Keratinocyte (primary cell): ENCODE data around the gene BAHD1. TPM values are rescaled to one million over a fixed set of nuclear protein-coding genes. Genes with fewer than 3 reads are reported as not detected.

Experiments
- DNase-seq: peaks from one replicate; pipeline ENCODE4 v3.0.0-alpha.2; 2011; ENCODE audit warnings: low read depth, missing footprints, low spot score
- FAIRE-seq: peaks from 2 replicates; lab custom pipeline; 2011; peaks lifted over from hg19 to GRCh38; lab: Jason Lieb, UNC
- H2AFZ ChIP-seq: 2 replicates; pipeline ENCODE4 v1.6.0; 2012; ENCODE audit warnings: low read length, control low read depth, inconsistent platforms; ENCODE audit not compliant: control insufficient read depth
- H3K27ac ChIP-seq: 2 replicates; pipeline ENCODE4 v1.5.1; 2011; ENCODE audit warnings: low read length; ENCODE audit not compliant: control insufficient read depth, insufficient read depth
- H3K27me3 ChIP-seq: 3 replicates; pipeline ENCODE4 v1.6.0; 2011; ENCODE audit warnings: low read length; ENCODE audit not compliant: control insufficient read depth, insufficient read depth; ENCODE audit errors: extremely low read depth
- H3K36me3 ChIP-seq, 2 experiments: 2 replicates in 1 of 2; 3 replicates in 1 of 2; pipeline ENCODE4 v1.5.1; 2011; ENCODE audit warnings: low read length in 2 of 2, mild to moderate bottlenecking in 1 of 2; ENCODE audit not compliant: control insufficient read depth in 2 of 2, insufficient read depth in 2 of 2; ENCODE audit errors: extremely low read depth in 1 of 2
- H3K4me1 ChIP-seq: 3 replicates; pipeline ENCODE4 v1.5.1; 2011; ENCODE audit warnings: low read length; ENCODE audit not compliant: control insufficient read depth, insufficient read depth; ENCODE audit errors: extremely low read depth
- H3K4me2 ChIP-seq: 3 replicates; pipeline ENCODE4 v1.6.0; 2011; ENCODE audit warnings: low read depth, low read length; ENCODE audit not compliant: control insufficient read depth, insufficient read depth; ENCODE audit errors: extremely low read depth
- H3K4me3 ChIP-seq, 3 experiments: fragments of 200-600 bp in 1 of 3; sonication (generic) in 1 of 3; 2 replicates in 2 of 3; 3 replicates in 1 of 3; pipeline ENCODE4 v1.5.1; 2011 to 2016; ENCODE audit warnings: low read length in 3 of 3, mild to moderate bottlenecking in 3 of 3, control low read depth in 2 of 3, inconsistent platforms in 1 of 3, low read depth in 1 of 3, mixed read lengths in 1 of 3, mixed run types in 1 of 3, moderate library complexity in 1 of 3; ENCODE audit not compliant: control insufficient read depth in 2 of 3, insufficient read depth in 2 of 3; ENCODE audit errors: extremely low read depth in 1 of 3
- H3K79me2 ChIP-seq: 2 replicates; pipeline ENCODE4 v1.6.0; 2012; ENCODE audit warnings: low read length; ENCODE audit not compliant: control insufficient read depth, insufficient read depth
- H3K9ac ChIP-seq: 3 replicates; pipeline ENCODE4 v1.6.0; 2011; ENCODE audit warnings: low read length; ENCODE audit not compliant: control insufficient read depth, insufficient read depth; ENCODE audit errors: extremely low read depth
- H3K9me1 ChIP-seq: 3 replicates; pipeline ENCODE4 v1.6.0; 2011; ENCODE audit warnings: low read length; ENCODE audit not compliant: control insufficient read depth, insufficient read depth; ENCODE audit errors: extremely low read depth
- H3K9me3 ChIP-seq: 2 replicates; pipeline ENCODE4 v1.5.1; 2012; ENCODE audit warnings: low read depth, low read length; ENCODE audit not compliant: control insufficient read depth
- H4K20me1 ChIP-seq: 3 replicates; pipeline ENCODE4 v1.6.0; 2011; ENCODE audit warnings: low read length; ENCODE audit not compliant: control insufficient read depth, insufficient read depth; ENCODE audit errors: extremely low read depth
- CTCF ChIP-seq, 3 experiments: IDR thresholded peaks in 1 of 3; conservative IDR thresholded peaks in 1 of 3; optimal IDR thresholded peaks in 1 of 3; 2 replicates in 2 of 3; 3 replicates in 1 of 3; pipeline versions ENCODE3 to v1.5.1; 2011; ENCODE audit warnings: low read length in 3 of 3, mild to moderate bottlenecking in 3 of 3, moderate library complexity in 2 of 3, control low read depth in 1 of 3, inconsistent platforms in 1 of 3; ENCODE audit not compliant: insufficient read depth in 2 of 3; ENCODE audit errors: extremely low read depth in 1 of 3
- EZH2 ChIP-seq: IDR thresholded peaks from one replicate; pipeline ENCODE4 v1.6.1; 2012; ENCODE audit warnings: inconsistent platforms, mild to moderate bottlenecking, low read length, moderate library complexity
- dilution Hi-C: fragments of 300-500 bp; cut with MboI; formaldehyde crosslinking; loops from one replicate; pipeline ENCODE4 v1.7.0; 2020; ENCODE audit warnings: low sequenced_read_pairs; ENCODE audit not compliant: extremely low pct_ligation_motif_present
- polyA plus RNA-seq, 5 experiments: library from polyadenylated mRNA; depleted of rRNA in 3 of 5; stranded (reverse) in 3 of 5; stranded (forward) in 1 of 5; unstranded in 1 of 5; fragments of >200 nt; gene quantifications; 1 replicate in 1 of 5; 2 replicates in 3 of 5; 3 replicates in 1 of 5; pipeline versions ENCODE4 v1.2.1 to v1.2.3, GENCODE V29; 2011 to 2012; ENCODE audit warnings: missing spikeins in 2 of 5, low read depth in 1 of 5, low replicate concordance in 1 of 5

The BAHD1 gene
- polyA plus RNA-seq, 1 donor (not counting 4 experiments of a cell fraction or from before 2014, with no cell fraction given), result 4.8 TPM

- Histone ChIP-seq H3K9me1 (no peaks in the 10 kb centered on the region), H3K36me3 (peaks cover under 1 to 3% of the 10 kb centered on the region in 2 experiments), H3K9me3 (no peaks in the 10 kb centered on the region), H3K9ac (no peak overlapping the region), H4K20me1 (no peaks in the 10 kb centered on the region), H3K4me1 (peaks cover 17% of the 10 kb centered on the region), H3K27ac (no peak overlapping the region), H3K27me3 (no peaks in the 10 kb centered on the region), H3K79me2 (no peaks in the 10 kb centered on the region), H2AFZ (no peak overlapping the region), H3K4me2 (peak overlapping the region; percentile 56), H3K4me3 (no peak overlapping the region)
- DNase-seq (peak; percentile 62), FAIRE-seq (peak; percentile 92)
- dilution Hi-C loops, result no loop called here
- TF ChIP-seq CTCF (optimal IDR thresholded peaks at IDR 0.05 in 1 of 3, IDR thresholded peaks at IDR 0.05 in 1 of 3, conservative IDR thresholded peaks at IDR 0.05 in 1 of 3; ENCODE audit: extremely low read depth in 1 of 3, insufficient read depth in 2 of 3, low read length in 3 of 3) (no peak), EZH2 (no peak)
These were observed 20.0 kb upstream of the BAHD1 start for GRCh38 chr15:40420793-40421192.

- TF ChIP-seq CTCF (optimal IDR thresholded peaks at IDR 0.05 in 1 of 3, IDR thresholded peaks at IDR 0.05 in 1 of 3, conservative IDR thresholded peaks at IDR 0.05 in 1 of 3; ENCODE audit: extremely low read depth in 1 of 3, insufficient read depth in 2 of 3, low read length in 3 of 3) (peak; percentile 86 to 98 (median 98)), EZH2 (no peak)
- Histone ChIP-seq H2AFZ (peak overlapping the region; percentile 64), H3K36me3 (peaks cover 0 to under 1% of the 10 kb centered on the region in 2 experiments), H3K27me3 (no peaks in the 10 kb centered on the region), H3K4me2 (peak overlapping the region; percentile 56), H4K20me1 (no peaks in the 10 kb centered on the region), H3K9me3 (no peaks in the 10 kb centered on the region), H3K9me1 (no peaks in the 10 kb centered on the region), H3K4me3 (peak overlapping the region in 1 of 3 experiments; percentile 44), H3K4me1 (peaks cover 17% of the 10 kb centered on the region), H3K27ac (no peak overlapping the region), H3K9ac (no peak overlapping the region), H3K79me2 (no peaks in the 10 kb centered on the region)
- DNase-seq (no peak), FAIRE-seq (no peak)
- dilution Hi-C loops, result no loop called here
These were observed 19.3 kb upstream of the BAHD1 start for GRCh38 chr15:40421246-40422157.
